NCI-H146 treated with DMSO at 0.1 percent for 48 hours (cell line): ENCODE results near the gene EMC8.

Experiments used
- DNase-seq: peaks from one replicate; lab custom pipeline; 2025; ENCODE audit not compliant: unreplicated experiment; lab: John Stamatoyannopoulos, UW

Gene EMC8

GRCh38 chr16:85785927-85786326 is 13.4 kb downstream of the EMC8 start:
- DNase-seq: no peak

GRCh38 chr16:85784813-85785212 is 14.5 kb downstream of the EMC8 start:
- no peak for DNase-seq

GRCh38 chr16:85783441-85783840 is 15.9 kb downstream of the EMC8 start:
- no peak for DNase-seq

- DNase-seq: no peak
Measured at GRCh38 chr16:85782451-85782850, 16.9 kb downstream of the EMC8 start.

- DNase-seq: no peak
Measured at GRCh38 chr16:85781695-85782370, 17.5 kb downstream of the EMC8 start.

GRCh38 chr16:85781156-85781555 is 18.2 kb downstream of the EMC8 start:
- no peak for DNase-seq

GRCh38 chr16:85780281-85780680 is 19.1 kb downstream of the EMC8 start:
- DNase-seq: no peak

- no peak for DNase-seq
Measured at GRCh38 chr16:85778873-85779272, 20.5 kb downstream of the EMC8 start.

- DNase-seq: no peak
Measured at GRCh38 chr16:85777583-85778310, 21.6 kb downstream of the EMC8 start.

GRCh38 chr16:85774811-85775210 is 24.5 kb downstream of the EMC8 start:
- no peak for DNase-seq

GRCh38 chr16:85774136-85774535 is 25.2 kb downstream of the EMC8 start:
- no peak for DNase-seq

GRCh38 chr16:85773044-85773443 is 26.3 kb downstream of the EMC8 start:
- DNase-seq: no peak

- no peak for DNase-seq
Measured at GRCh38 chr16:85770741-85771140, 28.6 kb downstream of the EMC8 start.

- DNase-seq: no peak
Measured at GRCh38 chr16:85768199-85768598, 31.1 kb downstream of the EMC8 start.

- no peak for DNase-seq
Measured at GRCh38 chr16:85767531-85767930, 31.8 kb downstream of the EMC8 start.

- DNase-seq: no peak
Measured at GRCh38 chr16:85765767-85766166, 33.6 kb downstream of the EMC8 start.

- no peak for DNase-seq
Measured at GRCh38 chr16:85765211-85765610, 34.1 kb downstream of the EMC8 start.

- DNase-seq: no peak
Measured at GRCh38 chr16:85763616-85764015, 35.7 kb downstream of the EMC8 start.

- DNase-seq: no peak
Measured at GRCh38 chr16:85762970-85763369, 36.4 kb downstream of the EMC8 start.

- no peak for DNase-seq
Measured at GRCh38 chr16:85761861-85762260, 37.5 kb downstream of the EMC8 start.

- peak; percentile 12 for DNase-seq
Measured at GRCh38 chr16:85759631-85760419, 39.5 kb downstream of the EMC8 start.

- no peak for DNase-seq
Measured at GRCh38 chr16:85759136-85759535, 40.2 kb downstream of the EMC8 start.
